ENCODE measurements around the gene ZW10. TPM values are rescaled to one million over a fixed set of nuclear protein-coding genes. Genes with fewer than 3 reads are reported as not detected.
"Not testable (repeated sequence)": the region's sequence is repeated elsewhere in the genome, so short reads cannot be mapped to it uniquely, and the experiment has no call there.

ZW10 gene
- total RNA-seq, 2 donors from 2014 or later, result 9.1 to 10.6 TPM

- ATAC-seq (no peak), DNase-seq (no peak)
- intact Hi-C loops (cut with DNase I), result no loop called here
Observed at GRCh38 chr11:113764527-113765219, 8.8 kb downstream of the ZW10 start.

- ATAC-seq; DNase-seq; intact Hi-C loops (cut with DNase I): not testable (repeated sequence)
Observed at GRCh38 chr11:113763040-113763439, 10.5 kb downstream of the ZW10 start.

GRCh38 chr11:113760241-113760640 lies 13.3 kb downstream of the ZW10 start:
- DNase-seq (no peak), ATAC-seq (no peak)
- intact Hi-C loops (cut with DNase I), result no loop called here

GRCh38 chr11:113752932-113753331 lies 20.6 kb downstream of the ZW10 start:
- no peak for ATAC-seq
- intact Hi-C loops (cut with DNase I), result no loop called here
- DNase-seq, result no peak

GRCh38 chr11:113736323-113736722 lies 37.2 kb downstream of the ZW10 start:
- no peak for DNase-seq
- intact Hi-C loops (cut with DNase I), result loop anchor here in 1 of 2 donors (10.0 kb wide), 1 partner anchor 422 kb away; the partner anchor contains the start of gene TTC12
- ATAC-seq, result no peak

GRCh38 chr11:113732092-113732491 lies 41.4 kb downstream of the ZW10 start:
- intact Hi-C loops (cut with DNase I), result loop anchor here in 1 of 2 donors (10.0 kb wide), 1 partner anchor 417 kb away; the partner anchor contains the start of gene TTC12
- ATAC-seq, result peak in 1 of 2 donors; percentile 34
- no peak for DNase-seq

- ATAC-seq (peak; percentile 72 to 92), DNase-seq (no peak)
- intact Hi-C loops (cut with DNase I), result loop anchor here (2.0 to 10.0 kb wide), 2 partner anchors 416 to 426 kb away; partner anchors contain the start of gene TTC12 (in 1 of the 2)
Observed at GRCh38 chr11:113730887-113731726, 42.4 kb downstream of the ZW10 start.

GRCh38 chr11:113729456-113729855 lies 44.0 kb downstream of the ZW10 start:
- intact Hi-C loops (cut with DNase I), result loop anchor here in 1 of 2 donors (10.0 kb wide), 1 partner anchor 195 kb away; no protein-coding TSS in a partner anchor
- DNase-seq (no peak), ATAC-seq (no peak)

- DNase-seq, result no peak
- no peak for ATAC-seq
- intact Hi-C loops (cut with DNase I), result loop anchor here in 1 of 2 donors (10.0 kb wide), 1 partner anchor 194 kb away; no protein-coding TSS in a partner anchor
Observed at GRCh38 chr11:113728814-113729213, 44.7 kb downstream of the ZW10 start.

- DNase-seq (no peak), ATAC-seq (no peak)
- intact Hi-C loops (cut with DNase I), result loop anchor here in 1 of 2 donors (10.0 kb wide), 1 partner anchor 191 kb away; no protein-coding TSS in a partner anchor
Observed at GRCh38 chr11:113725913-113726312, 47.6 kb downstream of the ZW10 start.

- intact Hi-C loops (cut with DNase I), result loop anchor here in 1 of 2 donors (10.0 kb wide), 1 partner anchor 191 kb away; no protein-coding TSS in a partner anchor
- DNase-seq, result no peak
- no peak for ATAC-seq
Observed at GRCh38 chr11:113725407-113725806, 48.1 kb downstream of the ZW10 start.

GRCh38 chr11:113724778-113725177 lies 48.7 kb downstream of the ZW10 start:
- DNase-seq (no peak), ATAC-seq (no peak)
- intact Hi-C loops (cut with DNase I), result loop anchor here in 1 of 2 donors (10.0 kb wide), 1 partner anchor 190 kb away; no protein-coding TSS in a partner anchor

- DNase-seq, result no peak
- no peak for ATAC-seq
- intact Hi-C loops (cut with DNase I), result loop anchor here in 1 of 2 donors (10.0 kb wide), 1 partner anchor 189 kb away; no protein-coding TSS in a partner anchor
Observed at GRCh38 chr11:113723787-113724186, 49.7 kb downstream of the ZW10 start.

GRCh38 chr11:113722934-113723333 lies 50.6 kb downstream of the ZW10 start:
- no peak for ATAC-seq
- intact Hi-C loops (cut with DNase I), result loop anchor here in 1 of 2 donors (10.0 kb wide), 1 partner anchor 188 kb away; no protein-coding TSS in a partner anchor
- no peak for DNase-seq

- DNase-seq, result no peak
- ATAC-seq, result no peak
- intact Hi-C loops (cut with DNase I), result loop anchor here in 1 of 2 donors (10.0 kb wide), 1 partner anchor 187 kb away; no protein-coding TSS in a partner anchor
Observed at GRCh38 chr11:113722221-113722620, 51.3 kb downstream of the ZW10 start.

GRCh38 chr11:113721462-113722066 lies 51.9 kb downstream of the ZW10 start:
- no peak for DNase-seq
- intact Hi-C loops (cut with DNase I), result loop anchor here in 1 of 2 donors (10.0 kb wide), 1 partner anchor 187 kb away; no protein-coding TSS in a partner anchor
- peak; percentile 23 to 74 for ATAC-seq

- ATAC-seq, DNase-seq: not testable (repeated sequence)
- intact Hi-C loops (cut with DNase I), result loop anchor here in 1 of 2 donors (10.0 kb wide), 1 partner anchor 186 kb away; no protein-coding TSS in a partner anchor
Observed at GRCh38 chr11:113720478-113720877, 53.0 kb downstream of the ZW10 start.

- DNase-seq (no peak), ATAC-seq (peak in 1 of 2 donors; percentile 23)
- intact Hi-C loops (cut with DNase I), result no loop called here
Observed at GRCh38 chr11:113715882-113716625, 57.4 kb downstream of the ZW10 start.

All from left cardiac atrium (tissue), 4 donors.